GM19463 (cell line): ENCODE data around the gene GRIA4.

ENCODE experiments used
- ATAC-seq: cut with Tn5 transposase; IDR thresholded peaks from one replicate; pipeline ENCODE4 v1.9.1; 2021; ENCODE audit warnings: mild to moderate bottlenecking, moderate library complexity; ENCODE audit not compliant: unreplicated experiment

GRIA4 gene

DNA sequence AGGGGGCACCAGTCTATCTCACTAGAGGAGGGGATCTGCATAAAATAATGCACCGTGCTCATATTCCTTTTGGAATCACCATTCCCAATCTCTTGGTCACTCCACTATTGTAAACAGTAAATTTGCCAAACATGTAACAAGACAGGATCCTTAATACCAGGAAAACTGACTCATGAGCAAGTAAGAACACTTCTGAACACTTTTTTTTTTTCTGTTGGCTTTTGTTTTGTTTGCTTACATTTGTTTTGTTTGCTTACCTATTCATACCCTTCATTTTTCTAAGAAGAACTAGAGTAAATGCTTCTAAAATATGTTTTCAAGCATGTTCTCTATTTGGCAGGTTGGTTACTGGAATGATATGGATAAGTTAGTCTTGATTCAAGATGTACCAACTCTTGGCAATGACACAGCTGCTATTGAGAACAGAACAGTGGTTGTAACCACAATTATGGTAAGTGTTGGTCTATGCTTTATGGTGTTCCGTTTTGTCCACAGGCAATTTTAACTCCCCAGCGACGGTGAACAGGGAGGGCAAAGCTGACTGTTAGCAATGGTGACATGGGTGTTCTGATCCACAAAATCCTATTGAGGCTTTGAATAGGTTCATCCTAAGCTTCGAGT, 300.3 kb downstream of the GRIA4 start:
- no peak for ATAC-seq

DNA sequence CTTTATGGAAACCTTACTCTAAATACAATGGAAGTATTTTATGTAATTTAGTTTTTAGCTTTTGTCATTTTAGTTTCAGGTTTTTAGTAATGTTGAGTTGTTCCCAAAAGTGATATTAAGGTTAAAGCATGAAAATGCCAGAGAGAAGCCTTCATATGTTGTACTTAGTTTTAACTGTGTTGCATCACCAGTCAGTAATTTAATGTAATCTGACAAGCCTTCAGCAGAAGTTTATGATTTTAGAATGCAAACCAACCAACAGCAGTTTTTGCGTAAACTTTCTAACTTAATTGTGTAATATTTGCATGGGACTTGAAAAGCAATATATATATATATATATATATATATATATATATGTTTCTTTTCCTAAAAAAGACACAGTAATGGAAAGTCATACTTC, 301.6 kb downstream of the GRIA4 start:
- ATAC-seq: no peak

DNA sequence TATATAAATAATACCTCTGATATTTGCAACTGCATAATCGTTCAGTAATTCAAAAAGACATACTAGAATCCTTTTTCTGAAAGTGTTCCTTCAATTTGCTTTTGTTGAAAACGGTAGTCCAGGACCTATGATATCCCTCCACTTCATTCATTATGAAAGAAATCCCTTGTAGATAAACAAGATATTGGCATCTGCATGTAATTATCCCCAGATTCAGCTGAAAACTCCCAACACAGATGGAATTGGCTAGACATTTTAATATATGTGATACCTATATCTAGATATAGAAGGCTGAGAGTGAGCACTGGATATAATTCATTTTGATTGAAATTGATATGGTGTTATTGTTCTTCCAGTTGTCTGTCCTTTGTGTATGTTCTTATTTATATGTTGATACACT, 302.8 kb downstream of the GRIA4 start:
- ATAC-seq: no peak

DNA sequence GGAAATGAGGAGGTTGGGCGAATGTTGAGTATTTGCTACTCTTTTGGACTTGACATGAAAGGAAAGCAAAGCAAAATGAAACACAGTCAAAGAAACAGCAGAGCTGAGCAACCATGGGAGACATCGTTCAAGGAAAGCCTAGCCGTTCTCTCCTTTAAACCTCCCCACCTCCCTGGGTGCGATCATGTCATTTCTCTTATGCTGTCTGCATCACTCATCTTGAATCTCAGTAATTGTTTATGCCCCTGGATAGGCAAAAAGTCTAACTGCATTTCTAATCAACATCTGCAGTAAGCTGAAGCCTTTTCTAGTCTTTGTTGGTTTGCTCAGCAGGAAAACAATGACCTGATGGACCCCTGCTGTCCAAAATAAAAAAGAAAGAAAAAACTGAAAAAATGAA, 305.1 kb downstream of the GRIA4 start:
- no peak for ATAC-seq

DNA sequence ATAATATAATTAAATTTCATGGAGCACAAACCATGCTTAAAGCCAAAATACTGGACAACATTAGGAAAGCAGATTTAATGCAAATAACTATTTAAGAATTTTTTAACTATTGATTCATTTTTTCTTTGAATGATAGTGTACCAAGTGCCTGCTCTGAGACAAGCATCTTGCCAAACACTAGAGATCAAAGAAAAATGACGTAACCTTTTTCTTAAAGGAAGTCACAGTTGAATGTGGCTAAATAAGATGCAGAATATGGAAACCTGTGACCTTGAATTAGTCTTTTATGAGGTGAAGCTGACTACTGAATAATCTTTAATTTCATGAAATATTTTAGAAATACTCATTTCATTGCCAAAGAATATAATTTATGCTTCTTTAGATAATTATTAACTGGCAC, 308.2 kb downstream of the GRIA4 start:
- no peak for ATAC-seq

DNA sequence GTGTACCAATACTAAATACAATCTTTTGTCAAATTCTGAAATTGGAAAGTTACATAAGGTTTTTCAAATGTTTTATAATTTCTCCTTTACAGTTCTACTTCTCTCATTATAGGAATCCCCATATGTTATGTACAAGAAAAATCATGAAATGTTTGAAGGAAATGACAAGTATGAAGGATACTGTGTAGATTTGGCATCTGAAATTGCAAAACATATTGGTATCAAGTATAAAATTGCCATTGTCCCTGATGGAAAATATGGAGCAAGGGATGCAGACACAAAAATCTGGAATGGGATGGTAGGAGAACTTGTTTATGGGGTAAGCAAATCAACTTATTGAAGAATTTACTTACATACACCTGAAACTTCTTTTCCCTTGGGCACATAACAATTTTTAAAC, 308.7 kb downstream of the GRIA4 start:
- ATAC-seq: no peak

DNA sequence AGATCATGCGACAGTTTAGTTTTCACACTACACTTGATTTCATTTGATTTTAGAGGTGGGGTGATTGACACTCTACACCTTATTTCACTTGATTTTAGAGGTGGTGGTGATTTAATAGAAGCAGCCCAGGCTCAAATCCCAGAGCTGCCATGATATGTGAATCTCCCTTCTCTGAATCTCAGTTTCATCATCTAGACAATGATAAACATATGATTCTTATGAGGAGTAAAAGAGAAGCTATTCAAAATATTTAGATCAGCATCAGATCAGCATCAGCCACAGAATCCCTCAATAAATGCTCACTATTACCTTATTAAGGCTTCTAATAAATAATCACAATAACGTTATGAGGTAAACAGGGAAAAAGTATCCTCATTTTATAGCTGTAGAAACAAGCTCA, 313.4 kb downstream of the GRIA4 start:
- no peak for ATAC-seq

DNA sequence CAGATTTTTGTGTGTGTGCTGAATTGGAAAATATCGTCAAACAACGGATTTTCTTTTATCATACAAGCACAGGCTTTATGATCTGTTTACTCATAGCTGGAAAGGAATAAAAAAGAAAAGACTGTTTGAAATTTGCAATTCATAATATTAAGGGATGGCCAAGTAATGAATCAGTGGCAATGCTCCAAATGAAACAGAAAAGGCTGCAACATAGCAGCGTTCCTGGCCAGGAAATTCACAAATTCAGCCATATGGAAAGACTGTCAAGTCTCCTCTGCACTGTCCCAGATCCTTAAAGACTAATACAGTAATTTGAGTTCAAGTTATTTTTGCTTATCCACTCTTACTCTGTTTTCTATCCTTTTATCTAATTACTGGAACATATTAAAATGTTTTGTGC, 313.9 kb downstream of the GRIA4 start:
- no peak for ATAC-seq

DNA sequence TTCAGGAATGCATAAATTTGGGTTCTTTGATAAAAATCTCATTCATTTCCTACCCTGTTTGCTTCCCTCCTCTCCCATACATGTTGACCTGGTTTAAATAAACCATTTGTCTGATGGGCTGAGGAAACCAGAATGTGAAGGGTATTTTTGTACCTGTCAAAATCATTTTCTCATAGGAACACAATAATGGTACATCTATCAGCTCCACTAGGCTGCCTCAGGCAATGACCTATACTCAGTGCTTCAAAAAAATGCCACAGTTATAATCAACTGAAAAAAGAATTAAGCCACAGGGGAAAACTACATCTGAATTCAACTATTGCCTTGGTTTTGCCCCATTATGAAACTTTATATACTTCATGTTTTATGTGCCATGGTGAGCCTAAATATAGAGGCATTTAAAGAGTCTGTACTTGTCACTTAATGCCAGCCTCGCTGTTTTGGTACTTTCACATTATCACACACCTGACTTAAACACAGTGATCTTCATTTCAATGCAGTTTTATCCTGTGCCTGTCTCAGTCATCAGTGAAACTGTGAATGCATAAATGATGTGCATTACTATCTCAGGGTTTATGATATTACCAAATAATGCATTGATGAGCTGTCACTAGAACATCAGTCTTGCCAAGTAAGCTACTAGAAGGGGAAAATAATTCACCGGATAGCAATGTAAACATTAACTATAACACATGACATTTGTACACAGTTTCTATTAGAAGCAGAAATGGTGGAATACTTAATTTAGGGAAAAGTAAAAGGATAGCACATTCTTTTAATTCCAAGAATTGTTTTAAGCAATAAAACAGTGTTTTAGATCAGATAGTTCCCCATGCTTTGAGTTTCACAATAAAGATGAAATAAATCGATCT, 319.4 kb downstream of the GRIA4 start:
- ATAC-seq: no peak

DNA sequence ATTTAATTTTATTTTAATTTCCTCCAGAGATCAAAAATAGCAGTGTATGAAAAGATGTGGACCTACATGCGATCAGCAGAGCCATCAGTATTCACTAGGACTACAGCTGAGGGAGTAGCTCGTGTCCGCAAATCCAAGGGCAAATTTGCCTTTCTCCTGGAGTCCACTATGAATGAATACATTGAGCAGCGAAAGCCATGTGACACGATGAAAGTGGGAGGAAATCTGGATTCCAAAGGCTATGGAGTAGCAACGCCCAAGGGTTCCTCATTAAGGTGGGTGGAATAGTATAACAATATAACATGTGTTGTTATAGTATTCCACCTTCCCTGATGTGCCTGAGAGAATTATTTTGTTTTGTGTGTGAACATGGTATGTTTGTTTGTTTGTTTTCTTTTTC, 323.8 kb downstream of the GRIA4 start:
- no peak for ATAC-seq

DNA sequence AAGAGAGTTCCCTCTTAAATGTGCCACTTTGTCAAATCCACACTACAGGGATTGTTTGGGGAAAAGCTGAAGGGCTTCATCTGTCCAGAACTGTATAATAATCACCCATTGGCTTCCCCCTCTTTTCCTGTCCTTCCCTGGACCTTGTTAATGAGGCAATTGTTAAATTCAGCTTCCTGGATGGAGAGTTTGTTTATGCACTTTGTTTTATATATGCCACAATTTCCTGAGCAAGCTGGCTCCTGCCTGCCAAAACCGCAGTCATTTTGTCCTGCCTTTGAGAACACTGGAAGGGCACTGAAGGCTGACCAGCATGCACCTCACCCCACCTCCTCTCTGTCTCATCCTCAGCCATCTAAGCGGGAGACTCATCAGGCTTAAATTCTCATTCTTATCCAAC, 325.9 kb downstream of the GRIA4 start:
- no peak for ATAC-seq

DNA sequence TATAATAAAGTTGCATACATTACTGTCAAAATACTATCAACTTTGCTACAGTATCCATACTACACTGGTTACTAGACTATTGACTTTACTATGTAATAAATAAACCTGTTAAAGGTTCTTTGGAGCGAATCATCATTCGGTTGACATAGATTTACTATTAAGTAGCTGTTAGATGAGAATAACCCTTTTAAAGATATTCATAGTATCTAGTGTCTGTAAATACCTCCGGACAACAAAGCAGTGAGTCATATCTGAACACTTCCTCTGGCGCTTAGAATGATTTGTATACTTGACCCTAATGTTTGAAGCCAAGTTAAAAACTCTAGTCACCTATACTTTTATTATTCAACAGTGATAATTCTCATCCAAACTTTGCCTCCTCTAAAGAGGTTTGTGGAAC, 327.5 kb downstream of the GRIA4 start:
- peak; percentile 93 for ATAC-seq

DNA sequence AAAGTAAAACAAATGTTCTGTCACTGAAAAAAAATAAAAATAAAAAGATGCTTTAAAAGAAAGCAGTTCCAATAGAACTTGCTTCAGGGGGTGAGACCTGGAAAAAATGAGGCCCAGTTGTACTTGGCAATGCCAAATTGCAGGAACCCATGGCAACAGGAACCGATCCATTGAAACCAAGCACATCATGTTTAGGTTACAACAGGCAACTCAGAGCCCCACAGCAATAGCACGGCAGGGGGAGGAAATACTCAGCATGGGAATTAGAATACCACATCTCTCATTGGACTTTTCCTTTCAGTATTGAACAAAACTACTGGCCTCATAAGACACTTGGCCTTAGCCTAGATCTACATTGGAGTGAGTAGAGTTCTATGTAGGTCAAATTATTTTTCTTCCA, 327.9 kb downstream of the GRIA4 start:
- peak; percentile 26 for ATAC-seq

DNA sequence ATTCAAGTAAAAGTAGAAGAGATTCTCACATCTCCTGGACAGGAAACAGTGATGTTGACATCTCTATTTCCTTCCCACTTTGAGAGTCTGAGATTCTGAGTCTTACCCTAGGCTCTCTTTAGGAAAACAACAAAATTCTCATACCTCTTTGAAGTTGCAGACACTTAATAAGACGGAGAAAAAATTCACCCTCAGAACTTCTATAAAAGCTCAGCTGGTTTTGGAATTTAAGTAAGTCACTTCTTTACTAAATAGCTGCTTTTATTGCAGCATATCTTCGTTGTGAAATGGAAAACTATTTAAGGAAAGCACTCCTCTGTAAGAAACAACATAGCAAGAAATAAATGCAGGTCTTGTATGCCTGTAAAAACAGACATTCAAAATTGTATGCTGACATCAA, 333.0 kb downstream of the GRIA4 start:
- no peak for ATAC-seq

DNA sequence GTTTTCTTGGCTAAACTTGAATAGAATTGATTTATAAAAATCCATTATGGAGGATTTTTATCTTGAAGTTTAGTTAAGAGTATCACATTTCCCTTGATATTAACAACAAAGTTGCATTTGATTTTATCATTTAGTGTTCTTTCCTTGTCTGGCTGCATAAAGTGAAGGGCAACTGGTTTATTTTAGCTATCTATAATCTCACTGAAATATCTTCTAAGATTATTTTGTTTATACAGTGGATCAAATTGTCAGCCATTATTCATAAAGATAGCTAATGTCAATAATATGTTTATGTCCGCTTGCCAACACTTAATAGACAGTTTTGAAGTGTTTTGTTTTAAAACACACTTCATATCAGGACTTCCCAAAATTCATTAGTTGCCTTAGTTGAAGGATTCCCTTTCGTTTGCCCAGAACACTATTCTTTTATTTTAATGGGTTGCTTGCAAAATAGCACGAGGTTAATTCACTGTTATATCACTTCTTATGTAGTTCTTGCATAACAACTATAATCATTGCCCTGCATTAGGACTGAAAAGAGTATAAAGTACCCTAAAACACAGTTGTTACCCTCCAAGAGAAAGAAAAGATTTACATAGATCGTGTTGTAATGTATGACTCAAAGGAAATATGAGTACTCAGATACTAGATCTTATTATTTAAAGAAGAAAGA, 339.2 kb downstream of the GRIA4 start:
- no peak for ATAC-seq

DNA sequence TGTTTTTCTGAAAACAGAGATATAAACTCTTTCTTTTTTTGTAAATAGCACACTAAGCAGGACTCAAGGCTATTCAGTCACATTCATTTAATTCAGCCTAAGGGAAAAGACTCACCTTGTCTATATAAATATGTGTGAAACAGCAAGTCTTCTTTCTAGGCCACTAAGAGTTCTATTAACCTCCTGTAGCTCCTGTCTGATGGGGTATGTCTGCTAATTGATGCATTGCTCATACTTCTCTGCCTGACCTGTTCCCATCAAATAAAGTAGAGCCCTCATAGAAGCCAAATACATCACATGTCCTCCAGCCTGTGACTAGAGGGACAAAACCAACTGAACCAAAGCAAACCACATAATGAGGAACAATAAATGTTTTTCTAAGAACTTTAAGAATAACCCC, 344.0 kb downstream of the GRIA4 start:
- no peak for ATAC-seq

DNA sequence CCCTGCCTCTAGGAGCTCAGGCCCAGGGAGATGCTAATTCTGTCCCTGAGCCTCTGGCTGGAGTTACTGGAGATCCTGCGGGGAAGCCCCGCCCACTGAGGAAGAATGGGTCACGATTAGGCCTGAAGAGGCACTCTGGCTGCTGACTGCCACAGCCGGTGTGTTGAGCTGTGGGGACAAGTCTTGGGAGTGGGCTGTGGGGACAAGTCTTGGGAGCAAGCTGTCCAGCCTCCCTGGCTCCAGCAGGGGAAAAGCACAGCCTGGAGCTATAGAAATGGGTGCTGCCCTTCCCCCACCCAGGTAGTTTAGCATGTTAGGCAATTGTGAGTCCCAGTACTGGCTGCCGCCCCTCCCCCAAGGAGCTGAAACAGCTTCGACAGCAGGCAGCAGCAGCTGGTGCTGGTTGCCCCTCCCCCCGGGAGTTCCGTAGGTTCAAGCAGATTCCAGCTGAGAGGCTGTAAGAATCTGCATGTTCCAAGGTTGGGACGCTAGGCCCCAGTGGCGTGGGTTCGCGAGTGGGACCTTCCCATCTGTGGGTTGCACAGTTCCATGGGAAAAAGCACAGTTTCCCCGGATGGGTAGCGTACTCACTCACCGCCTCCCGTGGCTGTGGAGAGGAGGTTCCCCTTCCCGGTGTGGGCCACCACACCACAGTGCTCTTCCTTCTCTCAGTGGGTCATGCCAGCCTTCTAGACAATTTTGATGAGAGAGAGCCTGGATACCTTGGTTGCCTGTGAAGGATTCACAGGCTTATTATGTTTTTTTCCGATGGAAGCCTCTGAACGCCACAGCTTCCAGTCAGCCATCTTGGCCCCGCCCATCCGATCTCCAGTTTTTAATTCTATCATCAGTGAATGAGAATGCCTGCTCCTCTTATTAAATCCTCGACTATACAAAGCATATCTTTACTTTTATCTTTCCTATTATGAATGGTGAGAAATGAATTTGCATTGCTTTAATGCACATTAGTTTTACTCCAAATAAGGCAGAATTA, 350.7 kb downstream of the GRIA4 start:
- no peak for ATAC-seq

DNA sequence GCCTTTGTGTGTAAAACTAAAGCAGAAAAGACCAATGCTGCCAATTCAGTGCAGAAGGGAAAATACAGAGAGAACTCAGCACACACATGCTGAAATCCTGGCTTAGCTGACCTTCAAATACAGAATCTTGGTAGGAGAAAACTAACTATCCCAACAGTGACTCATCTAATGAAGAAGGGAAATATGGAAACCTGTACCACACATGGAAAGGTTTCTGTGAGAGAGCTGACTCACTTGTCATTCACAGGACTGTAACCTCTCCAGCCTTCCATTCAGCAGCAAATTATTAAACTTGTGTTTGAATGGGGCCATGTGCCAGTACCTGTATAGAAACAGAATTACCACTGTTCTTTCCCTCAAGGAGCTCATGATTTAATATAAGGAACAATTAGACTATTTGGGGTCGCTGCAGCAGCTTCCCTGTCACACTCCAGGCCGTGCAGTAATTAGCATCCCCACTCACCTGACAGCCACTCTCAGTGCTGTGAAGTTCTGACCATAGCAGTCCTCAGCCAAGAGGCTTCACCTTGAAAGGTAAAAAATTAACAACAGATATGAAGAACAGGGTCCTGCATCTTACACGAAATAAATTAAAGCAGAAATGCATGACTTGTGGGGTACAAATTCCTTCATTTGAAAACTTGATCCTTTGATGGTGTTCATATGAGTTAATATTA, 358.3 kb downstream of the GRIA4 start:
- no peak for ATAC-seq

DNA sequence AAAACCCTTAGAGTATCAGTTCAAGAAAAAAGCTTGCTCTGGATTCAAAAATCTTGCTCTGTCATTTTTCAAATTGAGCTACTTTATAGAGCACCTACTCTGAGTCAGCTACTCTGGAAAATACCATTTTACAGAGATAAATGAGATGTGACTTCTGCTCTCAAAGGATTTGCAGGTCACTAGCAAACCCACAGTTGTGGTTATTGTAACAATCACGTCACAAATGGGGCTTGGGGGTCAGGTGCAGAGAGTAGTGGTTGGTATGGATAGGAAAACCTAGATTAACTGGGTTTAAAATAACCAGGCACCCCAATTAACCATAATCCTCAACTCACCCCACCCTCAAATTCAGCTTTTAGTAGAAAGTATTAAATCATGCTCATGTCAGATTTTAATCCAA, 359.9 kb downstream of the GRIA4 start:
- no peak for ATAC-seq

DNA sequence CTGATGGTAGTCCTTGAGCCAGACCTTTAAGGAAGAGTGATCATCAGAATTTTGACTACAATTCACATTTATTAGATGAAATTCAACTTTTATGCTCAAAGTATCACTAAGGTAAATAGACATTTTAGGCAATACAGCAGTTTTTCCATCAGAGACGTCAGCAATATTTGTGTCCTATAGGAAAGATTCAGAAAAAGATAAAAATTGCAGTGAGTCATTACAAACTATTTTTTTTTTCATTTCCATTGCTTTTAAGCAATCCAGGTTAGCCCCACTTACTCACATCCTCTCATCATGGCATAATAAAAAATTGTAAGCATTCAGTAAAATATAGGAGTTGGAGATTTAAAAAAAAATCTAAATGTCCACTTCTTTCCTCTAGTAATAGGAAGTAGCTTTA, 365.3 kb downstream of the GRIA4 start:
- ATAC-seq: no peak
